ENCODE measurements around the gene PIN1. TPM values are rescaled to one million over a fixed set of nuclear protein-coding genes. Genes with fewer than 3 reads are reported as not detected.

PIN1 gene
- total RNA-seq, 1 donor from 2014 or later = 52.8 TPM

DNA sequence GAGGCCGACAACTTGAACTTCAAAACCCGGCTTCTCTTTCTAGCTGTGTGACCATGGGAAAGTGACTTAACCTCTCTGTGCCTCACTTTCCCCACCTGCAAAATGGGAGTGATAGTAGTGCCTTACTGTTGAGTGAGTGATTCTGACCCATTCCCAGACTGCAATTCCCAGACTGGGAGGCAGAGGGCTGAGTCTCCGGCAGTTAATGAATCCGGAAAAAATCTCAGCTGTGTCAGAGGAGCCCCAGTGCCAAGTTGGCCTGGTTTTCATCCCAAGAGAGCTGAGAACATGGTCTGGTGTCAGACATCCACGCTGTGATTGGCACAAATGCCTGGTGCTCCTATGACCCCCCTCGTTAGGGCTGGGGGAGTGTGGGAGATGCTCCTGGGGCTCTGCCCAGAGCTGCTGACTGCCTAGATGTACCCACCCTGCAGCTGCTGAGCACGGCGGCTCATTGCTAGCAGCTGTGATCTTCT, 50.0 kb downstream of the PIN1 start:
- no peak for DNase-seq (ENCODE audit: low spot score)

GRCh38 chr19:9891609-9892373, 56.7 kb downstream of the PIN1 start:
- no peak for DNase-seq (ENCODE audit: low spot score)

Other genes starting within 250 kb of the PIN1 start
- gene ZNF561, start 214.1 kb upstream of the PIN1 start, total RNA-seq = 80.3 TPM
- gene ZNF562, start 160.2 kb upstream of the PIN1 start, total RNA-seq = 85.7 TPM
- 62.7 TPM for gene ZNF846, start 66.6 kb upstream of the PIN1 start, total RNA-seq
- gene FBXL12, start 16.2 kb upstream of the PIN1 start, total RNA-seq = 28.2 TPM
- 315 TPM for gene UBL5, start 7.4 kb upstream of the PIN1 start, total RNA-seq
- 5.6 TPM for gene OLFM2, start 101.2 kb downstream of the PIN1 start, total RNA-seq
- gene COL5A3, start 175.2 kb downstream of the PIN1 start, total RNA-seq = 12.4 TPM
- gene RDH8, start 178.2 kb downstream of the PIN1 start, total RNA-seq = not detected